ENCODE data around the gene PPP6R2.

PPP6R2 gene

DNA sequence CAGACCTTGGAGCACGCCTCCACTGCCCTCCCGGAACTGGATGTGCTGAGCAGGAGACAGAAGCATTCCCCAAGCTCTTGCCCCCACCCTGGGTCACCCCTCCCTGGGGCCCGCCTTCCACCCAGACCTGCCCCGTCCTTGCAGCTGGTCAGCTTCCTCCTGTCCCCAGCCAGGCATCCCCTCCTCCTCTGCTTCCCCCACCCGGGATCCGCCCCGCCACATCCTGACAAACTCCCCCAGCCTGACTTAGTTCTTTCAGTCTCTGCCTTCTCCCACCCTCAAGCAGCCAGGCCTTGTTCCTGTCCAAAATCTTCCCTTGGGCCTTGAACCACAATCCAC, 34.6 kb upstream of the PPP6R2 start:
- no peak overlapping the region for H3K27ac ChIP-seq (ENCODE audit: low read length)
- H3K9ac ChIP-seq (ENCODE audit: low read depth, low read length) = no peak overlapping the region; the same call in 1 of the 2 replicates
- H3K4me1 ChIP-seq (ENCODE audit: insufficient read depth, low read length) = peaks cover 25% of the 10 kb centered on the region
- H3K36me3 ChIP-seq (ENCODE audit: insufficient read depth, low read depth, low read length) = no peaks in the 10 kb centered on the region
- H3K27me3 ChIP-seq (ENCODE audit: insufficient read depth, low read length) = peaks cover 12% of the 10 kb centered on the region; the same call in 1 of the 2 replicates
- H3K9me3 ChIP-seq (ENCODE audit: insufficient read depth, low read depth, low read length) = no peaks in the 10 kb centered on the region
- no peak overlapping the region for H3K4me3 ChIP-seq (ENCODE audit: low read length)

DNA sequence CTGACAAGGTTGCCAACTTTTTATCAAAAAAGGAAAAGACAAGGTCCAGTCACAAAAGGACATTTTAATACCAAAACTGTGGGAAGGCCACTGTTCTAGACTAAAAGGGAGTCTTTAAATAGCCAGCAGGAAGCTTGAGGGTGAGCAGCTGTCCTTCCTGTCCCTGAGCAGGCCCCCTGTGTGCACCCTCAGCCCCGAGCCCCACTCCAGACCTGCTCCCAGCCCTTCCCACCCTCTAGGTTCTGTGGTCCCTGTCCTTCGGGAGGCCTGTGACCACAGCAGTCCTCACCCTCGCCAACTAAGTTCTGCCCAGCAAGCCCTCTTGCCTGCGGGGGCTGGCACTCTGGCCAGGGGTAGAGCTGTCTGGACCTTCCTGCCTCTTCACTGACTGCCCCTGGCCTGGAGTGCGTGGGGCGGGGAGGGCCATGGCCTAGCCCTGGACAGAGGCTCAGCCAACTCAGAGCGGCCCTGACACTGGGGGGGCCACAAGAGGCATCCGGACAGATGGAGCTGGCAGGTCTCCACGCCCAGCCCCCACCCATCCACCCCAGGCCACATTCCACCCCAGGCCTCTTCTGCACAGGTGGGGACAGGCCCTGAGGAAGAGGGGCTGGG, 34.0 kb upstream of the PPP6R2 start:
- Histone ChIP-seq H3K9ac (ENCODE audit: low read depth, low read length) (no peak overlapping the region; the same call in 1 of the 2 replicates), H3K27ac (ENCODE audit: low read length) (no peak overlapping the region), H3K9me3 (ENCODE audit: insufficient read depth, low read depth, low read length) (no peaks in the 10 kb centered on the region), H3K4me3 (ENCODE audit: low read length) (no peak overlapping the region), H3K4me1 (ENCODE audit: insufficient read depth, low read length) (peaks cover 20% of the 10 kb centered on the region), H3K27me3 (ENCODE audit: insufficient read depth, low read length) (peaks cover 12% of the 10 kb centered on the region; the same call in 1 of the 2 replicates), H3K36me3 (ENCODE audit: insufficient read depth, low read depth, low read length) (no peaks in the 10 kb centered on the region)

- Histone ChIP-seq H3K27ac (ENCODE audit: low read length) (no peak overlapping the region), H3K9me3 (ENCODE audit: insufficient read depth, low read depth, low read length) (no peaks in the 10 kb centered on the region), H3K9ac (ENCODE audit: low read depth, low read length) (no peak overlapping the region), H3K36me3 (ENCODE audit: insufficient read depth, low read depth, low read length) (no peaks in the 10 kb centered on the region), H3K4me1 (ENCODE audit: insufficient read depth, low read length) (peaks cover 18% of the 10 kb centered on the region), H3K27me3 (ENCODE audit: insufficient read depth, low read length) (peaks cover 12% of the 10 kb centered on the region; the same call in 1 of the 2 replicates), H3K4me3 (ENCODE audit: low read length) (no peak overlapping the region)
Observed at GRCh38 chr22:50309601-50309991, 33.5 kb upstream of the PPP6R2 start.

DNA sequence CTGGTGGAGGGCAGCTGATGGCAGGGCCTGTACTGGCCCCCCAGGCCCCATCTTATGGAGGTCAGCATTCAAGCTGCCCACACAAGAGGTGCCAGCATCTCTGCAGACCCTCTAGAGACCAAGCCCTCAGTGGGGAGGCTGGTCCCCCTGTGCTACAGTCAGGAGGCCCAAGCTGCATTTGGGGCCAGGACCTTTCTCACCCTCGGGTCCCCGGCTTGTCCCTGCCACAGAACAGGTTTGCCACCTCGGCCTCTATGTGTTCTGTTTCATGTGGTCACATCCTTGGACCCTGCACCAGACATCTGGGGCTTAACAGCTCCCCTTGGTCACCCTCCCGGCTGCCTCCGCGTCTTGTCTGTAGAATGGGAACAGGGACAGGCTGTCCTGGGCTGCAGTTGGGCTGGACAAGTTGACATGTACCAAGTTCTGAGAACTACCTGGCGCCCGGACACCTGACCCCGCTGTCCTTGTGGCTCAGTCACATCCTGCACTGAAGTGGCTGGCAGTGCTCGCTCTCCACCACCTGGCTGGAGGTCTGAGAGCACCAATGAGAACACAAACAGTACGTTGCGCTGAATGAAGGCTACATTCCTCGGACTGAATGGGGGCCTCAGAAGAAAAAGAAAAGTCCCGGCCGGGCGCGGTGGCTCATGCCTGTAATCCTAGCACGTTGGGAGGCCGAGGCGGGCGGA, 33.0 kb upstream of the PPP6R2 start:
- Histone ChIP-seq H3K4me1 (ENCODE audit: insufficient read depth, low read length) (peaks cover 18% of the 10 kb centered on the region), H3K9me3 (ENCODE audit: insufficient read depth, low read depth, low read length) (no peaks in the 10 kb centered on the region)

DNA sequence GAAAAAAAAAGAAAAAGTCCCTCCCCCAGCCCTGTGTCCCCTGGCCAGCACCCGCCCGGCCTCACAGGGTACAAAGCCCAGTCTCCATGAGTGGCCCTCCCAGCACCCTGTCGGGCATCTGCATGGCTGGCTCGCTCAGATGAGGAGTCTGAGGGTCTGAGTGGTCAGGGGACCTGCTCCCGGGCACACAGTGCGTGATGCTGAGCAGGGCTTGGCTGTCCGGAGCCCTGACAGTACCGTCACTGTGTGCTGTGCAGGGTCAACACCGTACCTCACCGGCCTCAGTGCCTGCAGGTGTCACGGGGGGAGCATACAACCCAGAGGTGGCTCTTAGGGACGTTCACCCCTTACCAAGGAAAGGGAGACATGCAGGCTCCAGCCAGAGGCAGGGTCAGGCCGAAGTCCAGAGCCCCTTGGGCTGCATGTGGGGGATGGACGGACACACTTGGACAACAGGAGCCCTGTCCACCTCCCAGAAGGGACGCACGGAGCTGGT, 32.1 kb upstream of the PPP6R2 start:
- H3K27me3 ChIP-seq (ENCODE audit: insufficient read depth, low read length) = peaks cover 9% of the 10 kb centered on the region; the same call in 1 of the 2 replicates
- no peak overlapping the region for H3K27ac ChIP-seq (ENCODE audit: low read length)
- peaks cover 14% of the 10 kb centered on the region for H3K4me1 ChIP-seq (ENCODE audit: insufficient read depth, low read length)
- H3K9ac ChIP-seq (ENCODE audit: low read depth, low read length) = no peak overlapping the region
- H3K9me3 ChIP-seq (ENCODE audit: insufficient read depth, low read depth, low read length) = no peaks in the 10 kb centered on the region
- H3K4me3 ChIP-seq (ENCODE audit: low read length) = no peak overlapping the region
- H3K36me3 ChIP-seq (ENCODE audit: insufficient read depth, low read depth, low read length) = no peaks in the 10 kb centered on the region

More for the DNA sequence above, 33.0 kb upstream of the PPP6R2 start:
- Histone ChIP-seq H3K36me3 (ENCODE audit: insufficient read depth, low read depth, low read length) (no peaks in the 10 kb centered on the region), H3K27me3 (ENCODE audit: insufficient read depth, low read length) (peaks cover 12% of the 10 kb centered on the region; the same call in 1 of the 2 replicates), H3K4me3 (ENCODE audit: low read length) (no peak overlapping the region), H3K9ac (ENCODE audit: low read depth, low read length) (no peak overlapping the region), H3K27ac (ENCODE audit: low read length) (no peak overlapping the region)

GRCh38 chr22:50311606-50312351, 31.3 kb upstream of the PPP6R2 start:
- H3K27me3 ChIP-seq (ENCODE audit: insufficient read depth, low read length) = peaks cover 2% of the 10 kb centered on the region; the same call in 1 of the 2 replicates
- no peaks in the 10 kb centered on the region for H3K9me3 ChIP-seq (ENCODE audit: insufficient read depth, low read depth, low read length)
- H3K36me3 ChIP-seq (ENCODE audit: insufficient read depth, low read depth, low read length) = no peaks in the 10 kb centered on the region
- H3K4me3 ChIP-seq (ENCODE audit: low read length) = no peak overlapping the region
- no peak overlapping the region for H3K27ac ChIP-seq (ENCODE audit: low read length)
- peaks cover 10% of the 10 kb centered on the region; the same call in 1 of the 2 replicates for H3K4me1 ChIP-seq (ENCODE audit: insufficient read depth, low read length)
- no peak overlapping the region for H3K9ac ChIP-seq (ENCODE audit: low read depth, low read length)

GRCh38 chr22:50312371-50312770, 30.8 kb upstream of the PPP6R2 start:
- Histone ChIP-seq H3K36me3 (ENCODE audit: insufficient read depth, low read depth, low read length) (no peaks in the 10 kb centered on the region), H3K9ac (ENCODE audit: low read depth, low read length) (no peak overlapping the region), H3K27ac (ENCODE audit: low read length) (no peak overlapping the region), H3K27me3 (ENCODE audit: insufficient read depth, low read length) (no peaks in the 10 kb centered on the region), H3K4me3 (ENCODE audit: low read length) (no peak overlapping the region), H3K9me3 (ENCODE audit: insufficient read depth, low read depth, low read length) (no peaks in the 10 kb centered on the region), H3K4me1 (ENCODE audit: insufficient read depth, low read length) (peaks cover 10% of the 10 kb centered on the region; the same call in 1 of the 2 replicates)

- no peaks in the 10 kb centered on the region for H3K36me3 ChIP-seq (ENCODE audit: insufficient read depth, low read depth, low read length)
- no peak overlapping the region for H3K4me3 ChIP-seq (ENCODE audit: low read length)
- peaks cover 10% of the 10 kb centered on the region; the same call in 1 of the 2 replicates for H3K4me1 ChIP-seq (ENCODE audit: insufficient read depth, low read length)
- no peaks in the 10 kb centered on the region for H3K9me3 ChIP-seq (ENCODE audit: insufficient read depth, low read depth, low read length)
- no peak overlapping the region for H3K9ac ChIP-seq (ENCODE audit: low read depth, low read length)
- H3K27ac ChIP-seq (ENCODE audit: low read length) = no peak overlapping the region
- H3K27me3 ChIP-seq (ENCODE audit: insufficient read depth, low read length) = no peaks in the 10 kb centered on the region
Observed at GRCh38 chr22:50313021-50313420, 30.1 kb upstream of the PPP6R2 start.

DNA sequence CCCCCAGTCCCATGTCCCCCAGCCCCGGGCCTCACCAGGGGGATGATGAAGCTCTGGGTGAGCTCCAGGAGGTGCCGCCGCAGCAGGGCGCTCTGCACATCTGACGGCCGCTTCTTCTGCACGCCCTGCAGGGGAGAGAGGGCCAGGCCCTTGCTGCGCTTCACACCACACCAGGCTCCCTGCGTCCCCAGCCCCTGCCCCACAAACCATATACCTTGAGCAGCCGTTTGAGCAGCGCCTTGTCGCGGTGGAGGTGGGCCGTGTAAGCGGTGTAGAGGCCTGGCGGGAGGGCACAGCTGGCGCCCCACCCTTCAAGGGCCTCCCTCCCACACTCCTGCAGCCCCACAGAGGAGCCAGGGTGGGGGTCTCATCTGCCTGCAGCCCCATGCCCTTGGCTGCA, 29.5 kb upstream of the PPP6R2 start:
- no peak overlapping the region for H3K4me3 ChIP-seq (ENCODE audit: low read length)
- no peaks in the 10 kb centered on the region for H3K9me3 ChIP-seq (ENCODE audit: insufficient read depth, low read depth, low read length)
- H3K27me3 ChIP-seq (ENCODE audit: insufficient read depth, low read length) = no peaks in the 10 kb centered on the region
- H3K9ac ChIP-seq (ENCODE audit: low read depth, low read length) = no peak overlapping the region
- peaks cover 5% of the 10 kb centered on the region; the same call in 1 of the 2 replicates for H3K4me1 ChIP-seq (ENCODE audit: insufficient read depth, low read length)
- H3K36me3 ChIP-seq (ENCODE audit: insufficient read depth, low read depth, low read length) = no peaks in the 10 kb centered on the region
- H3K27ac ChIP-seq (ENCODE audit: low read length) = no peak overlapping the region

DNA sequence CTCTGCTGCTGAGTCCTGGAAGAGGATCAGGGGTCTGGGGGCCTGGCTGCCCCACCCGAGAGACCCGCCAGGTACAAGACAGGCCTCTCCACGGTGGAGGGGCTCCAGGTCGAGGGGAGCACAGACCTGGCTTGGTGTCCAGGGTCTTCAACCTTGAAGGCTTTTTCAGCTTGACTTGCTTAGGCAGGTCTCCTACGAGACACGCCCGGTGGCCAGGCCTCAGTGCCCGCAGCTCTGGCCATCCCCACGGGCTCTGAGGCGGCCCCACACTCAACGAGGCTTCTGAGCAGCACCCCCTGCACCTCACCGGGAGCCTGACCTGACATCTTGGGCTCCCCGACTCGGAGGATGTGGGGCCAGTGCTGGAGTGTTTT, 29.1 kb upstream of the PPP6R2 start:
- H3K36me3 ChIP-seq (ENCODE audit: insufficient read depth, low read depth, low read length) = no peaks in the 10 kb centered on the region
- no peaks in the 10 kb centered on the region for H3K9me3 ChIP-seq (ENCODE audit: insufficient read depth, low read depth, low read length)
- peaks cover under 1% of the 10 kb centered on the region; the same call in 1 of the 2 replicates for H3K4me1 ChIP-seq (ENCODE audit: insufficient read depth, low read length)
- no peaks in the 10 kb centered on the region for H3K27me3 ChIP-seq (ENCODE audit: insufficient read depth, low read length)
- no peak overlapping the region for H3K9ac ChIP-seq (ENCODE audit: low read depth, low read length)
- H3K27ac ChIP-seq (ENCODE audit: low read length) = no peak overlapping the region
- no peak overlapping the region for H3K4me3 ChIP-seq (ENCODE audit: low read length)

DNA sequence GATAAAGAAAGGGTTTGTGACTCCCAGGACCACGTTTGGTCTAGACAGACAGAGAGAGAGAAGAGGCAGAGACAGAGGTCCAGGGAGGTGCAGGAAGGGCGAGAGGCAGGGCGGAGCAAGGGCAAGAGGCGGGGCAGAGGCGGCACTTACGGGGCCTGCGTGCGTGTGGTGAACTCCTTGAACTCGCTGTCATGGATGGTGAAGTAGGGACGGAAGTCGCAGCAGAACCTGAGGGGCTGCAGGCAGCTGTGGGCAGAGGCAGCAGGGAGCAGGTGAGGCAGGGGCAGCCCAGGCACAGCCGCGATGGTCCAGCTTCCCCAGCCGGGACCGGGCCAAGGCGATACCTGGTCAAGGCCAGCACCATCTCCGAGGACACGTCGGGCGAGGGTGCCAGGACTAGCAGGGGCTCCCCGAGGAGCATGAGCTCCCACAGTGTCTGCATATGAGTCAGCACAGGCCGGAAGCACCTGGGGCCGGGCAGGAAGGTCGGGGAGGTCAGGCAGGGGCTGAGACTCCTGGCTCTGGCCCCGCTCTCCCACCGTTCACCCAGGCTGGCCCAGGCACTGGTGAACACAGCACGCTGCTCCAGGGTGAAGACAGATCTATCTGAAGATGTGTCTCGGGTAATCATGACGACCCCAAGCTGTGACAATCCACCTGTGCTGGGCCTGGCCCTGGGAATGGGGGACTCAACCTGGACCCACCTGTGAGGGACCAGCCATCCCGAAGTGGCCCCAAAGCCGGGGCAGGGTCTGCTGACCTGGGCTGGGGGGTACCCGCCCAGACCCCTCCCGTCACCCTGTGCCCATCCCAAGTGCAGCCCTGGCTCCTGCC, 28.5 kb upstream of the PPP6R2 start:
- Histone ChIP-seq H3K27ac (ENCODE audit: low read length) (no peak overlapping the region), H3K4me3 (ENCODE audit: low read length) (no peak overlapping the region), H3K36me3 (ENCODE audit: insufficient read depth, low read depth, low read length) (no peaks in the 10 kb centered on the region), H3K27me3 (ENCODE audit: insufficient read depth, low read length) (no peaks in the 10 kb centered on the region), H3K4me1 (ENCODE audit: insufficient read depth, low read length) (no peaks in the 10 kb centered on the region), H3K9ac (ENCODE audit: low read depth, low read length) (no peak overlapping the region), H3K9me3 (ENCODE audit: insufficient read depth, low read depth, low read length) (no peaks in the 10 kb centered on the region)

Data from iPS-20b (cell line).